ENCODE measurements around the gene SHROOM2.

DNA sequence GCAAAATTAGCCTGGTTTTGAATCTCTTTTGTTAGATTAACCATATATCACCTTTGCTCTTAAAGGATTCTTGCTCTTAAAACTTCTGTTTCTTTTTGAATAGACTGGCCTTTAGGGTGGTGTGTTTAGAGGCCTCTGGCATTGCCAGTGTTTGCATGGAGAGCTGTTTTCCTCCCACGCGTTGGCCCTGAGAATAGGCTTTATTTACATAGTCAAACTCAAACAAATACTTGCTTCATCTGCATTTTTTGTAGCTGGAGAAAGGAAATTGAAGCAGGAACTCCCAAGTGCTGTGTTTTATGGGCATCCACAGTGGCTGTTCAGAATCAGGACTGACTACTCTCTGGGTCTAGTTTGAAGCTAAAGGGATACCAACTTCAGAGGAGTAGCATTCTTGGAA, 2.7 kb downstream of the SHROOM2 start:
- TF ChIP-seq, protein P1, sequence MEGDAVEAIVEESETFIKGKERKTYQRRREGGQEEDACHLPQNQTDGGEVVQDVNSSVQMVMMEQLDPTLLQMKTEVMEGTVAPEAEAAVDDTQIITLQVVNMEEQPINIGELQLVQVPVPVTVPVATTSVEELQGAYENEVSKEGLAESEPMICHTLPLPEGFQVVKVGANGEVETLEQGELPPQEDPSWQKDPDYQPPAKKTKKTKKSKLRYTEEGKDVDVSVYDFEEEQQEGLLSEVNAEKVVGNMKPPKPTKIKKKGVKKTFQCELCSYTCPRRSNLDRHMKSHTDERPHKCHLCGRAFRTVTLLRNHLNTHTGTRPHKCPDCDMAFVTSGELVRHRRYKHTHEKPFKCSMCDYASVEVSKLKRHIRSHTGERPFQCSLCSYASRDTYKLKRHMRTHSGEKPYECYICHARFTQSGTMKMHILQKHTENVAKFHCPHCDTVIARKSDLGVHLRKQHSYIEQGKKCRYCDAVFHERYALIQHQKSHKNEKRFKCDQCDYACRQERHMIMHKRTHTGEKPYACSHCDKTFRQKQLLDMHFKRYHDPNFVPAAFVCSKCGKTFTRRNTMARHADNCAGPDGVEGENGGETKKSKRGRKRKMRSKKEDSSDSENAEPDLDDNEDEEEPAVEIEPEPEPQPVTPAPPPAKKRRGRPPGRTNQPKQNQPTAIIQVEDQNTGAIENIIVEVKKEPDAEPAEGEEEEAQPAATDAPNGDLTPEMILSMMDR (IDR thresholded peaks at IDR 0.05 in 2 of 3, conservative IDR thresholded peaks at IDR 0.05 in 1 of 3; ENCODE audit: borderline replicate concordance in 1 of 3, insufficient read depth in 1 of 3, low read depth in 2 of 3, low read length in 2 of 3) = no peak
- TF ChIP-seq RAD21 (IDR thresholded peaks at IDR 0.05; ENCODE audit: low read depth) (no peak), ZNF274 (IDR thresholded peaks at IDR 0.05; ENCODE audit: low read depth, low read length) (no peak), SP1 (IDR thresholded peaks at IDR 0.05; ENCODE audit: low read depth) (no peak), POLR2A (IDR thresholded peaks at IDR 0.05; ENCODE audit: borderline replicate concordance, extremely low read depth, insufficient read depth, insufficient read length) (no peak), EZH2 (IDR thresholded peaks at IDR 0.05) (no peak), ELF1 (IDR thresholded peaks at IDR 0.05; ENCODE audit: borderline replicate concordance, low read depth) (no peak)
- TF ChIP-seq, protein P2, sequence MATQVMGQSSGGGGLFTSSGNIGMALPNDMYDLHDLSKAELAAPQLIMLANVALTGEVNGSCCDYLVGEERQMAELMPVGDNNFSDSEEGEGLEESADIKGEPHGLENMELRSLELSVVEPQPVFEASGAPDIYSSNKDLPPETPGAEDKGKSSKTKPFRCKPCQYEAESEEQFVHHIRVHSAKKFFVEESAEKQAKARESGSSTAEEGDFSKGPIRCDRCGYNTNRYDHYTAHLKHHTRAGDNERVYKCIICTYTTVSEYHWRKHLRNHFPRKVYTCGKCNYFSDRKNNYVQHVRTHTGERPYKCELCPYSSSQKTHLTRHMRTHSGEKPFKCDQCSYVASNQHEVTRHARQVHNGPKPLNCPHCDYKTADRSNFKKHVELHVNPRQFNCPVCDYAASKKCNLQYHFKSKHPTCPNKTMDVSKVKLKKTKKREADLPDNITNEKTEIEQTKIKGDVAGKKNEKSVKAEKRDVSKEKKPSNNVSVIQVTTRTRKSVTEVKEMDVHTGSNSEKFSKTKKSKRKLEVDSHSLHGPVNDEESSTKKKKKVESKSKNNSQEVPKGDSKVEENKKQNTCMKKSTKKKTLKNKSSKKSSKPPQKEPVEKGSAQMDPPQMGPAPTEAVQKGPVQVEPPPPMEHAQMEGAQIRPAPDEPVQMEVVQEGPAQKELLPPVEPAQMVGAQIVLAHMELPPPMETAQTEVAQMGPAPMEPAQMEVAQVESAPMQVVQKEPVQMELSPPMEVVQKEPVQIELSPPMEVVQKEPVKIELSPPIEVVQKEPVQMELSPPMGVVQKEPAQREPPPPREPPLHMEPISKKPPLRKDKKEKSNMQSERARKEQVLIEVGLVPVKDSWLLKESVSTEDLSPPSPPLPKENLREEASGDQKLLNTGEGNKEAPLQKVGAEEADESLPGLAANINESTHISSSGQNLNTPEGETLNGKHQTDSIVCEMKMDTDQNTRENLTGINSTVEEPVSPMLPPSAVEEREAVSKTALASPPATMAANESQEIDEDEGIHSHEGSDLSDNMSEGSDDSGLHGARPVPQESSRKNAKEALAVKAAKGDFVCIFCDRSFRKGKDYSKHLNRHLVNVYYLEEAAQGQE (IDR thresholded peaks at IDR 0.05; ENCODE audit: low read depth) = no peak

Measured in HCT116 (cell line).